Gastrocnemius medialis (tissue), 4 donors: ENCODE results near the gene CMTM7.
"Not testable (repeated sequence)": the region's sequence is repeated elsewhere in the genome, so short reads cannot be mapped to it uniquely, and the experiment has no call there.

ENCODE experiments used
- POLR2A ChIP-seq, 2 donors: fragments of 450-650 bp; IDR thresholded peaks; one replicate each; pipeline ENCODE4 v1.6.1; 2017; ENCODE audit warnings: antibody characterized with exemption in 2 of 2, mild to moderate bottlenecking in 2 of 2, moderate library complexity in 2 of 2
- TF ChIP-seq, protein P1 (sequence below), 5 experiments: fragments of 450-650 bp in 3 of 5; fragments of 200-600 bp in 2 of 5; sonication (generic) in 2 of 5; IDR thresholded peaks in 4 of 5; conservative IDR thresholded peaks in 1 of 5; 1 replicate in 4 of 5; 2 replicates in 1 of 5; pipeline ENCODE4 v1.5.1; 2016 to 2019; ENCODE audit warnings: antibody characterized with exemption in 5 of 5, mild to moderate bottlenecking in 3 of 5, moderate library complexity in 3 of 5

DNA sequence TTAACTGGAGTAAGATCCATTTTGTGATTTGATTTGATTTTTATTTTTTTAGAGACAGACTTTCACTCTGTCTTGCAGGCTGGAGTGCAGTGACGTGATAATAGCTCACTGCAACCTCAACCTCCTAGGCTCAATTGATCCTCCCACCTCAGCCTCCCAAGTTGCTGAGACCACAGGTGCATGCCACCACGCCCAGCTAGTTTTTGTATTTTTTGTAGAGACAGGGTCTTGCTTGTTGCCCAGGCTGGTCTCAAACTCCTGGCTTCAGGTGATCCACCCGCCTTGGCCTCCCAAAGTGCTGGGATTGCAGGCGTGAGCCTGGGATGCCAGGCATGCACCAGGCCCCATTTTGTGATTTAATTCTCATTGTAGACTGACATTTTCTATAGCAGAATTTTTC is 47.8 kb downstream of the CMTM7 start:
- TF ChIP-seq, protein P1, sequence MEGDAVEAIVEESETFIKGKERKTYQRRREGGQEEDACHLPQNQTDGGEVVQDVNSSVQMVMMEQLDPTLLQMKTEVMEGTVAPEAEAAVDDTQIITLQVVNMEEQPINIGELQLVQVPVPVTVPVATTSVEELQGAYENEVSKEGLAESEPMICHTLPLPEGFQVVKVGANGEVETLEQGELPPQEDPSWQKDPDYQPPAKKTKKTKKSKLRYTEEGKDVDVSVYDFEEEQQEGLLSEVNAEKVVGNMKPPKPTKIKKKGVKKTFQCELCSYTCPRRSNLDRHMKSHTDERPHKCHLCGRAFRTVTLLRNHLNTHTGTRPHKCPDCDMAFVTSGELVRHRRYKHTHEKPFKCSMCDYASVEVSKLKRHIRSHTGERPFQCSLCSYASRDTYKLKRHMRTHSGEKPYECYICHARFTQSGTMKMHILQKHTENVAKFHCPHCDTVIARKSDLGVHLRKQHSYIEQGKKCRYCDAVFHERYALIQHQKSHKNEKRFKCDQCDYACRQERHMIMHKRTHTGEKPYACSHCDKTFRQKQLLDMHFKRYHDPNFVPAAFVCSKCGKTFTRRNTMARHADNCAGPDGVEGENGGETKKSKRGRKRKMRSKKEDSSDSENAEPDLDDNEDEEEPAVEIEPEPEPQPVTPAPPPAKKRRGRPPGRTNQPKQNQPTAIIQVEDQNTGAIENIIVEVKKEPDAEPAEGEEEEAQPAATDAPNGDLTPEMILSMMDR (IDR thresholded peaks at IDR 0.05 in 4 of 5, conservative IDR thresholded peaks at IDR 0.05 in 1 of 5): not testable (repeated sequence)
- TF ChIP-seq POLR2A (IDR thresholded peaks at IDR 0.05): not testable (repeated sequence)
